NB4 (cell line): ENCODE data around the gene CCN6.

Source experiments
- DNase-seq: peaks from one replicate; pipeline ENCODE4 v3.0.0; 2010; ENCODE audit warnings: low read depth
- H3K4me3 ChIP-seq: one replicate; pipeline ENCODE4 v1.5.1; 2011; ENCODE audit warnings: mild to moderate bottlenecking, low read depth, low read length, moderate library complexity
- MAX ChIP-seq: IDR thresholded peaks from 2 replicates; pipeline ENCODE4 v1.6.1; 2011; ENCODE audit warnings: low read depth, low read length
- MYC ChIP-seq: IDR thresholded peaks from 2 replicates; pipeline ENCODE4 v1.6.1; 2011; ENCODE audit warnings: low read depth, low read length
- POLR2A ChIP-seq: IDR thresholded peaks from 2 replicates; pipeline ENCODE4 v1.6.1; 2011; ENCODE audit warnings: mild to moderate bottlenecking; ENCODE audit not compliant: insufficient read length; ENCODE audit errors: extremely low read depth
- TF ChIP-seq, protein P1 (sequence below): IDR thresholded peaks from one replicate; pipeline ENCODE4 v1.5.1; 2012; ENCODE audit warnings: low read depth, low read length

Gene CCN6

DNA sequence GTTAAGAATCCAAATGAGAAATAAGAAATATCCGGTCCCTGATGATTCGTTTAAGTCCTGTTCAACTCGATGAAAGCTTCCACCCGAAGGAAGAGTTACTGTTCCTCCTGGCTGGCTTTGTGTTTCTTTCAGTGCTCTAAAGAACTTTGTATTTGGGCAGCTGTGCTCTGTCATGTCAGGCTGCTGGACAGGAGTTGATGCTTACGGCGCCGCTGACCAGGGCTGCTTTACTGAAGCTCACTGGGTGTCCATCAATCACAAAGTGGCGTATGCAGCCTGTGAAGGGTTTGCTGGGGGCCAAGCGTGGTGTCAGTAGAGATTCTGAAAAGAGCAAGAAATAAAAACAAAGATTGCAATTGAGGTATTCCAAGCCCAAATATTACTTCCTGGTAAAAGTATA is 55.4 kb downstream of the CCN6 start:
- DNase-seq: no peak
- TF ChIP-seq MYC: no peak
- no peak for TF ChIP-seq POLR2A
- TF ChIP-seq MAX: no peak
- TF ChIP-seq, protein P1, sequence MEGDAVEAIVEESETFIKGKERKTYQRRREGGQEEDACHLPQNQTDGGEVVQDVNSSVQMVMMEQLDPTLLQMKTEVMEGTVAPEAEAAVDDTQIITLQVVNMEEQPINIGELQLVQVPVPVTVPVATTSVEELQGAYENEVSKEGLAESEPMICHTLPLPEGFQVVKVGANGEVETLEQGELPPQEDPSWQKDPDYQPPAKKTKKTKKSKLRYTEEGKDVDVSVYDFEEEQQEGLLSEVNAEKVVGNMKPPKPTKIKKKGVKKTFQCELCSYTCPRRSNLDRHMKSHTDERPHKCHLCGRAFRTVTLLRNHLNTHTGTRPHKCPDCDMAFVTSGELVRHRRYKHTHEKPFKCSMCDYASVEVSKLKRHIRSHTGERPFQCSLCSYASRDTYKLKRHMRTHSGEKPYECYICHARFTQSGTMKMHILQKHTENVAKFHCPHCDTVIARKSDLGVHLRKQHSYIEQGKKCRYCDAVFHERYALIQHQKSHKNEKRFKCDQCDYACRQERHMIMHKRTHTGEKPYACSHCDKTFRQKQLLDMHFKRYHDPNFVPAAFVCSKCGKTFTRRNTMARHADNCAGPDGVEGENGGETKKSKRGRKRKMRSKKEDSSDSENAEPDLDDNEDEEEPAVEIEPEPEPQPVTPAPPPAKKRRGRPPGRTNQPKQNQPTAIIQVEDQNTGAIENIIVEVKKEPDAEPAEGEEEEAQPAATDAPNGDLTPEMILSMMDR: no peak
- H3K4me3 ChIP-seq: no peak overlapping the region

DNA sequence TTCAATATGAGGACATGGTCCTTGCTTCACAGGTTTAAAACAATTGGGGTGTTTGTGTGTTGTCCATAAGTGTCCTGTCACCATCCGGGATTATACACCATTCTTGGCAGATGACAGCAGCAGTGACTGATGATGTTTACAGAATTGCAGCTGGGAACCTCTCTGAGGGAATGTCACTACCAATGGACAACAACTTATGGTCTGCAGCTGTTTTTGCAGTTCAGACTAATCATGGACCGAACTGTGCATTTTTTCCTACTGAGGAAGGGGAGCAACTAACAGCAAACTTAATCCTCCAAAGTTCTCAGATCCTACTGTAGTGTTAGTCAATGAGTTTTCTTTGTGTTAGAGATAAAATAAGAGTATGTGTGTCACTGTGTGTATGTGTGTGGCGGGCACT is 59.5 kb downstream of the CCN6 start:
- TF ChIP-seq, protein P1: no peak
- no peak for TF ChIP-seq POLR2A
- no peak overlapping the region for H3K4me3 ChIP-seq
- no peak for DNase-seq

DNA sequence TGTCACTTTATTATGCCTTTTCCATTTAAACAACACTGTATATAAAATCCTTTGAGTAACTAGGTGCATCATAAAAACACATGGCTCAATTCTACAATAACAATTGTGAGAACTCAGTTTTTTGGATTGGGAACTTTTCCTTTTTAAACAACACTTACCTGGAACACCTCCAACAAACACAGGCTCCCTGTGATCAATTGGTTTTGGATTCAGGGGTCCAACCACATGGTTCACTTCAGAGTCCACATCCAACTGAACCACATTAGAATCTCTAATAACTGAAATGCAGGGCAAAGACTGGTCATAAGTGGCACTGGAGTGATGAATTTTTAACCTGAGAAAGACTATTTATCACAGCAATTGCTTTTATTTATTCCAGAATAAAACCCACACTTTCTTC is 60.0 kb downstream of the CCN6 start:
- TF ChIP-seq MAX (no peak), POLR2A (no peak), MYC (no peak)
- TF ChIP-seq, protein P1: no peak
- DNase-seq: no peak
- no peak overlapping the region for H3K4me3 ChIP-seq

GRCh38 chr6:112114577-112115223 is 60.8 kb downstream of the CCN6 start:
- DNase-seq: no peak
- H3K4me3 ChIP-seq: no peak overlapping the region
- TF ChIP-seq, protein P1: no peak
- TF ChIP-seq MAX (no peak), MYC (no peak)

DNA sequence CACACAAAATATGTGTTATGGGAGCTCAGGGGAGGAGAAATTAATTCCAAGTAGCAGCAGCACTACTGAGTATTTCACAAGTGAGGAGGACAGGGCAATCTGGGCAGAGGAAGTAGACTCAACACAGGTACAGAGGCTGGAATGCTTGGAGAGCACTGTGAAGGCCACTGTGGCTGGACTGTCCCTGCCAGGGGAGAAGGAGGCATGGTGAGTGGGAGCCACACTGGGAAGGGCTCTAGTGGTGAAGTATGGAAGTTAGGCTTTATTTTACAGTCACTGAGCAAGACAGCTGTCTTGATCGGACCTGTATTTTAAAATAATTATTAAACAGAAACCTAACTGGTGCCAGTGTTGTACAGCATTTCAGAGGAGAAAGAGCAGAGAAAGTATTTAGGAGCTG is 62.3 kb downstream of the CCN6 start:
- DNase-seq: no peak

More for the DNA sequence above, 62.3 kb downstream of the CCN6 start:
- TF ChIP-seq POLR2A: no peak
- TF ChIP-seq, protein P1: no peak
- TF ChIP-seq MYC: no peak
- TF ChIP-seq MAX: no peak
- H3K4me3 ChIP-seq: no peak overlapping the region
